BE2C (cell line): ENCODE data around the gene VAPB.

Experiments
- DNase-seq: peaks from one replicate; pipeline ENCODE4 v3.0.0-alpha.2; 2020
- H3K27me3 ChIP-seq: fragments of 250-450 bp; sonication (Bioruptor Pico); 2 replicates; pipeline ENCODE4 v1.5.1; 2020; ENCODE audit warnings: mild to moderate bottlenecking
- H3K36me3 ChIP-seq: fragments of 250-450 bp; sonication (Bioruptor Pico); 2 replicates; pipeline ENCODE4 v1.5.1; 2020; ENCODE audit warnings: mild to moderate bottlenecking
- H3K4me1 ChIP-seq: fragments of 250-450 bp; sonication (Bioruptor Pico); 2 replicates; pipeline ENCODE4 v1.5.1; 2020
- H3K4me3 ChIP-seq: 2 replicates; pipeline ENCODE4 v1.5.1; 2011; ENCODE audit warnings: low read depth, low read length
- H3K9me3 ChIP-seq: fragments of 250-450 bp; sonication (Bioruptor Pico); 2 replicates; pipeline ENCODE4 v1.5.1; 2020
- CTCF ChIP-seq: IDR thresholded peaks from 2 replicates; pipeline ENCODE4 v1.5.1; 2012; ENCODE audit warnings: mild to moderate bottlenecking, low read depth, low read length

Gene VAPB

GRCh38 chr20:58375759-58376352, 13.2 kb upstream of the VAPB start:
- Histone ChIP-seq H3K4me3 (no peak overlapping the region), H3K27me3 (no peaks in the 10 kb centered on the region), H3K9me3 (no peaks in the 10 kb centered on the region), H3K4me1 (peaks cover 3% of the 10 kb centered on the region; the same call in 1 of the 2 replicates), H3K36me3 (no peaks in the 10 kb centered on the region)
- no peak for TF ChIP-seq CTCF
- DNase-seq, result no peak

GRCh38 chr20:58377017-58377416, 12.0 kb upstream of the VAPB start:
- Histone ChIP-seq H3K27me3 (no peaks in the 10 kb centered on the region), H3K36me3 (no peaks in the 10 kb centered on the region), H3K9me3 (0 out of 2 replicates have a peak, but pooled peaks cover 2% of the 10 kb centered on the region), H3K4me1 (peaks cover 3% of the 10 kb centered on the region; the same call in 1 of the 2 replicates), H3K4me3 (no peak overlapping the region)
- TF ChIP-seq CTCF, result no peak
- no peak for DNase-seq

- 0 out of 2 replicates have a peak, but pooled peaks cover 2% of the 10 kb centered on the region for H3K9me3 ChIP-seq
- DNase-seq, result no peak
- no peak for TF ChIP-seq CTCF
- no peaks in the 10 kb centered on the region for H3K36me3 ChIP-seq
- no peak overlapping the region for H3K4me3 ChIP-seq
- no peaks in the 10 kb centered on the region for H3K27me3 ChIP-seq
- peaks cover 3% of the 10 kb centered on the region; the same call in 1 of the 2 replicates for H3K4me1 ChIP-seq
These were observed 11.1 kb upstream of the VAPB start for GRCh38 chr20:58377766-58378401.

GRCh38 chr20:58378704-58379103, 10.3 kb upstream of the VAPB start:
- TF ChIP-seq CTCF, result peak; percentile 38

GRCh38 chr20:58381627-58382026, 7.4 kb upstream of the VAPB start:
- DNase-seq, result no peak
- Histone ChIP-seq H3K4me1 (no peaks in the 10 kb centered on the region), H3K9me3 (0 out of 2 replicates have a peak, but pooled peaks cover 2% of the 10 kb centered on the region), H3K36me3 (no peaks in the 10 kb centered on the region), H3K27me3 (no peaks in the 10 kb centered on the region), H3K4me3 (no peak overlapping the region)
- no peak for TF ChIP-seq CTCF

More at GRCh38 chr20:58378704-58379103, 10.3 kb upstream of the VAPB start:
- Histone ChIP-seq H3K27me3 (no peaks in the 10 kb centered on the region), H3K4me3 (no peak overlapping the region), H3K4me1 (peaks cover 3% of the 10 kb centered on the region; the same call in 1 of the 2 replicates), H3K36me3 (no peaks in the 10 kb centered on the region), H3K9me3 (0 out of 2 replicates have a peak, but pooled peaks cover 2% of the 10 kb centered on the region)
- no peak for DNase-seq

GRCh38 chr20:58382096-58382495, 6.9 kb upstream of the VAPB start:
- 0 out of 2 replicates have a peak, but pooled peaks cover 2% of the 10 kb centered on the region for H3K9me3 ChIP-seq
- DNase-seq, result no peak
- no peak overlapping the region for H3K4me3 ChIP-seq
- no peaks in the 10 kb centered on the region for H3K36me3 ChIP-seq
- H3K27me3 ChIP-seq, result no peaks in the 10 kb centered on the region
- H3K4me1 ChIP-seq, result no peaks in the 10 kb centered on the region
- TF ChIP-seq CTCF, result no peak
